ENCODE results near the gene PRPF40A. TPM values are rescaled to one million over a fixed set of nuclear protein-coding genes. Genes with fewer than 3 reads are reported as not detected.

PRPF40A gene
- total and polyA plus RNA-seq, 2 of the 8 experiments (the other 6 are each of a cell fraction or from before 2014, with no cell fraction given), result 85.5 to 176 TPM

DNA sequence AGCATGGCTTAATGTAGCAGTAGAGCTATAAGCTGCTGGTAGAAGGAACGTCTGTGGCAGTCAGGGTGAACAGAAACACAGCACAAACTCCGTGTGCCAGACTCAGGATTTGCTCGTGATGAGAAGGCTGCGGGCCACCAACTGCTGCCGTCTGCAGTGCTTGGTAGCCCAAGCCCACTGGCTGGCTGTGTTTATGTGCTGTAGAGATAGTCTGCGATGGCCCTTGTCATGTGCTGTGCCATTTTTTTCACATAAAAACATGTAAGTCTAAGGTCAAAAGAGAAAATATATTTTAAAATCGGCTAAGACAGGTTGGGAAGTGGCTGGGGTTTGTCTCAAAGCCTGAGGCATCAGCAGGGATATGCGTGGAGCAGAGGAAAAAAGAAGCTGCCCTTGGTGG lies 78.7 kb downstream of the PRPF40A start:
- no peak for DNase-seq (ENCODE audit: low read depth in 1 of 2, low spot score in 2 of 2)
- POLR2A ChIA-PET (ENCODE audit: partially characterized antibody), result interaction anchor here (1.9 kb wide), 1 partner anchor 8 kb away, joined by 7 read pairs; no protein-coding TSS in a partner anchor
- no peak for FAIRE-seq
- Histone ChIP-seq H2BK120ac (replicated peaks; ENCODE audit: low read depth, low read length) (no peak overlapping the region), H3K14ac (ENCODE audit: insufficient read length) (no peak overlapping the region), H3K79me1 (ENCODE audit: low read depth, low read length) (no peaks in the 10 kb centered on the region; the same call in 1 of the 2 replicates), H3K18ac (ENCODE audit: extremely low read depth, low read length) (no peak overlapping the region), H3K79me2 (ENCODE audit: control insufficient read depth in 1 of 2, insufficient read depth in 2 of 2, low read length in 2 of 2) (no peaks in the 10 kb centered on the region), H2BK5ac (ENCODE audit: low read depth, low read length) (no peak overlapping the region), H3K36me3 (ENCODE audit: control insufficient read depth in 2 of 4, insufficient read depth in 4 of 4, low read length in 3 of 4) (peaks cover 14 to 60% (median 32%) of the 10 kb centered on the region in 4 experiments), H3K9me3 (ENCODE audit: insufficient read depth in 2 of 2, low read depth in 1 of 2, low read length in 1 of 2) (no peaks in the 10 kb centered on the region), H3K4ac (replicated peaks; ENCODE audit: insufficient read length, low read depth, low read length) (no peak overlapping the region), H3K23ac (ENCODE audit: insufficient read length) (no peak overlapping the region), H2BK12ac (ENCODE audit: low read depth, low read length) (no peak overlapping the region), H4K91ac (replicated peaks; ENCODE audit: insufficient read length, low read length) (no peak overlapping the region), H3K4me3 (ENCODE audit: extremely low read depth in 1 of 4, insufficient read depth in 2 of 4, low read depth in 3 of 4, low read length in 4 of 4) (no peak overlapping the region), H3K4me1 (replicated peaks in 1 of 4; ENCODE audit: control insufficient read depth in 3 of 4, insufficient read depth in 4 of 4, low read length in 3 of 4) (no peaks in the 10 kb centered on the region), H3K27ac (ENCODE audit: low read depth, low read length) (no peak overlapping the region), H3K27me3 (replicated peaks in 1 of 4; ENCODE audit: control insufficient read depth in 3 of 4, extremely low read depth in 1 of 4, insufficient read depth in 3 of 4, low read length in 3 of 4) (no peaks in the 10 kb centered on the region), H2AFZ (ENCODE audit: low read length) (no peak overlapping the region), H3K9ac (replicated peaks in 1 of 4; ENCODE audit: extremely low read depth in 1 of 4, low read depth in 3 of 4, low read length in 3 of 4) (no peak overlapping the region), H3K23me2 (ENCODE audit: low read depth, low read length) (no peaks in the 10 kb centered on the region), H2BK15ac (ENCODE audit: low read length) (no peak overlapping the region), H4K20me1 (replicated peaks in 1 of 2; ENCODE audit: control insufficient read depth in 1 of 2, insufficient read depth in 2 of 2, low read length in 2 of 2) (no peaks in the 10 kb centered on the region), H2AK5ac (ENCODE audit: low read depth, low read length) (no peak overlapping the region), H4K5ac (ENCODE audit: insufficient read length, low read depth, low read length) (no peak overlapping the region), H4K8ac (ENCODE audit: extremely low read depth, insufficient read depth, low read length) (no peak overlapping the region), H3K56ac (replicated peaks; ENCODE audit: insufficient read length, low read depth, low read length) (no peak overlapping the region), H2BK20ac (ENCODE audit: low read length) (no peak overlapping the region), H3K4me2 (ENCODE audit: insufficient read depth in 1 of 2, low read depth in 2 of 2, low read length in 2 of 2) (no peak overlapping the region)
- WGBS, 2 experiments (ENCODE audit: extremely low coverage in 1 of 2, insufficient coverage in 1 of 2, insufficient read length in 1 of 2, insufficient replicate concordance in 2 of 2, low coverage in 1 of 2, low lambda C conversion rate in 2 of 2, missing lambda C conversion rate in 1 of 2), result 80% methylated on average over 8 of the region's 8 CpGs; no CpG with 5 or more reads in 1 of the 2 experiments
- TF ChIP-seq SUZ12 (IDR thresholded peaks at IDR 0.05; ENCODE audit: low read length), result no peak
- TF ChIP-seq KDM5A (IDR thresholded peaks at IDR 0.05; ENCODE audit: low read length), result no peak
- TF ChIP-seq SAP30 (IDR thresholded peaks at IDR 0.05; ENCODE audit: insufficient read depth, insufficient replicate concordance, low read length), result no peak
- no peak for TF ChIP-seq MAFK (IDR thresholded peaks at IDR 0.05; ENCODE audit: low read depth, low read length)
- TF ChIP-seq HDAC2 (IDR thresholded peaks at IDR 0.05; ENCODE audit: borderline replicate concordance in 1 of 2, low read depth in 2 of 2, low read length in 2 of 2), result no peak
- no peak for TF ChIP-seq BRCA1 (IDR thresholded peaks at IDR 0.05; ENCODE audit: low read depth, low read length)
- TF ChIP-seq TAF1 (IDR thresholded peaks at IDR 0.05; ENCODE audit: low read depth, low read length), result no peak
- CTCF ChIA-PET (ENCODE audit: partially characterized antibody), result interaction anchor here (0.9 to 1.4 kb wide), 3 partner anchors 9 to 463 kb away, joined by 3 to 5 read pairs (median 4); partner anchors contain the start of gene STAM2

Measured in H1 (cell line).